Glomerular endothelial cell (primary cell): Measurements from ENCODE around the gene RBM45. TPM values are rescaled to one million over a fixed set of nuclear protein-coding genes. Genes with fewer than 3 reads are reported as not detected.
"Not testable (repeated sequence)": the region's sequence is repeated elsewhere in the genome, so short reads cannot be mapped to it uniquely, and the experiment has no call there.

Experiments used
- DNase-seq: peaks from one replicate; pipeline ENCODE4 v3.0.0-alpha.2; 2011; ENCODE audit warnings: low read depth, low spot score; ENCODE audit errors: extremely low read depth
- total RNA-seq: library from RNA; depleted of rRNA; stranded (reverse); fragments of >200 nt; gene quantifications from 2 replicates; pipeline ENCODE4 v1.2.3, GENCODE V29; 2015

Gene RBM45
- total RNA-seq, 1 donor from 2014 or later, result 9.3 TPM

- DNase-seq, result no peak
Observed at GRCh38 chr2:178105566-178105965, 6.7 kb upstream of the RBM45 start.

- DNase-seq, result no peak
Observed at GRCh38 chr2:178106053-178106452, 6.2 kb upstream of the RBM45 start.

- DNase-seq, result no peak
Observed at GRCh38 chr2:178108176-178108575, 4.1 kb upstream of the RBM45 start.

GRCh38 chr2:178109813-178110212 is 2.4 kb upstream of the RBM45 start:
- peak; percentile 5 for DNase-seq

- DNase-seq, result no peak
Observed at GRCh38 chr2:178110681-178111080, 1.6 kb upstream of the RBM45 start.

- no peak for DNase-seq
Observed at GRCh38 chr2:178111743-178112142, 494 bp upstream of the RBM45 start.

- DNase-seq, result no peak
Observed at GRCh38 chr2:178114462-178114861, 2.2 kb downstream of the RBM45 start.

- DNase-seq, result no peak
Observed at GRCh38 chr2:178115271-178115670, 3.0 kb downstream of the RBM45 start.

- DNase-seq, result no peak
Observed at GRCh38 chr2:178117725-178118124, 5.5 kb downstream of the RBM45 start.

GRCh38 chr2:178119179-178119922 is 7.1 kb downstream of the RBM45 start:
- DNase-seq, result no peak

GRCh38 chr2:178123163-178123562 is 10.9 kb downstream of the RBM45 start:
- DNase-seq, result no peak

GRCh38 chr2:178125125-178125524 is 12.9 kb downstream of the RBM45 start:
- no peak for DNase-seq

- no peak for DNase-seq
Observed at GRCh38 chr2:178125862-178126261, 13.6 kb downstream of the RBM45 start.

GRCh38 chr2:178128836-178129630 is 16.8 kb downstream of the RBM45 start:
- no peak for DNase-seq

GRCh38 chr2:178136321-178137025 is 24.2 kb downstream of the RBM45 start:
- no peak for DNase-seq

GRCh38 chr2:178142274-178143065 is 30.2 kb downstream of the RBM45 start:
- no peak for DNase-seq

GRCh38 chr2:178143481-178143880 is 31.2 kb downstream of the RBM45 start:
- DNase-seq, result no peak

GRCh38 chr2:178152033-178152432 is 39.8 kb downstream of the RBM45 start:
- no peak for DNase-seq

- no peak for DNase-seq
Observed at GRCh38 chr2:178152542-178152941, 40.3 kb downstream of the RBM45 start.

- DNase-seq, result no peak
Observed at GRCh38 chr2:178152977-178153376, 40.7 kb downstream of the RBM45 start.

GRCh38 chr2:178153878-178154277 is 41.6 kb downstream of the RBM45 start:
- DNase-seq, result not testable (repeated sequence)
